ENCODE results near the gene DTD2.

Gene DTD2

GRCh38 chr14:31403707-31404106, 53.6 kb downstream of the DTD2 start:
- DNase-seq = no peak

- no peak for DNase-seq
These were observed 54.4 kb downstream of the DTD2 start for GRCh38 chr14:31402764-31403439.

GRCh38 chr14:31401369-31401932, 55.9 kb downstream of the DTD2 start:
- DNase-seq = no peak

DNA sequence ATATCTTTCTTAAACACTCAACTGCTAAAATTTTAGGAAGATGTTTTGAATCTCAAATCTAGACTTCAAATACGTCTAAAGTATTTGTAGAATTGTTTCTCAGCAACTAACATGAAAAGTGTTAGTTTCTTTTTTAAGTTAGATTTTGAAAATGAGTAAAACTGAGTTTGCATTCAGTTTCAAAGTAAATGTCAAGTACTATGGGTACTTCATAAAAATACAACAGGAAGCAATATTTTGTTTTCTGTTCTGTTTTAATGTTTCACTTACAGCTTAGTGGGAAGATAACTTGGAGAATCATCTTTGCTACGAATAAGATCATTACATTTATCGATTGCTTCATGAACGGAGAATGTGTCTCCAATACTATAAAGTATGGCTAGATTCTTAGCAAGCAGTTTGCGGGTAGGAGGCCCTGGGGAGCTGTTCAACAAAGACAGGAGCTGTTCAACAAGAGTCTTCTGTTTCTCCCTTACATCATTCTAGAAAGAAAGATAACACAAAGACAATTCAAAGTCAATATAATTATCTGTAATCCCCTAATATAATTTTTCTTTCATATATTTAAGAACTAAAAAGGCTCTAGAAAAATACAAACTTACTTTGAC, 57.2 kb downstream of the DTD2 start:
- DNase-seq = no peak
